Brain pericyte (primary cell): Measurements from ENCODE around the gene RUVBL1.
"Not testable (repeated sequence)": the region's sequence is repeated elsewhere in the genome, so short reads cannot be mapped to it uniquely, and the experiment has no call there.

Experiments used
- DNase-seq: peaks from one replicate; pipeline ENCODE4 v3.0.0-alpha.2; 2012; ENCODE audit warnings: low read depth, low spot score

The RUVBL1 gene

DNA sequence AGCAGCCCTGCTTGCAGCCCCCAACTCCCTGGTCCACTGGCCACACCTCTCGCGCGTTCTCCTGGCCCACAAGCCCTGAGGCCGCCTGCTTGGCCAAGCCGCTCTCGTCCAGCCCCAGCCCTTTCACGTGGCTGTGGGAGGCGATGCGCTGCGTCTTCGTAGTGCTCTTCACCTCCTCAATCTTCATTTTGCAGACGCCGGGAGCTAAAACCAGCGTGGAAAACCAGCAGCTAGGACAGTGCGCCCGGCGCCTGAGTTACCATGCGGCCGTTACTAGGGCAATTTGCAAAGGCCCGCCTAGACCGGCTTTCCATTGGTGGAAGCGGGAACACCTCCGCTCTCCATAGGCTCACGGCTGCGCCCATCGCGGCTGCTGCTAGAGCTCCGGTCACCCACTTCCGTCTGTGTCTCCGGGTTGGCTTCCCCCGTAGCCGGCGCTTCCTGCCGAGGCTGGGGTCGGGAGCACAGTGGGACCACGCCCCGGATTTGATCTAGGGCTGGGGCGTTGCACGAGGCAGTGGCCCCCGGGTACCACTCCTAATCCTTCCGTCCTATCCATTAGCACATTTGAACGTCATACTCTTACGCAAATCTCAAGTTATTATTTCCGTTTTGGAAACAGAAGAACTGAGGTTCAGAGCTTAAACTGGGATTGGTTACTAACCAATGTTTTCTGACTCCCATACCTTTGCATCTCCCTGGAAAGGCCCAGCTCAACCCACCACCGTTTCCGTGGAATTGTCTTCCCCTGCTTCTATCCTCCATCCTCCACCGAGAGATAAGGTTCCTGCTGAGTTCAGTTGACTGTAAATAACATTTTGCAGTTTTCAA, at the start of gene RUVBL1:
TSS of gene RUVBL1 (minus strand) at position 275 of the 831 bp plus-strand sequence. CDS start at position 187, 88 bp downstream.
- DNase-seq = peak; percentile 91

DNA sequence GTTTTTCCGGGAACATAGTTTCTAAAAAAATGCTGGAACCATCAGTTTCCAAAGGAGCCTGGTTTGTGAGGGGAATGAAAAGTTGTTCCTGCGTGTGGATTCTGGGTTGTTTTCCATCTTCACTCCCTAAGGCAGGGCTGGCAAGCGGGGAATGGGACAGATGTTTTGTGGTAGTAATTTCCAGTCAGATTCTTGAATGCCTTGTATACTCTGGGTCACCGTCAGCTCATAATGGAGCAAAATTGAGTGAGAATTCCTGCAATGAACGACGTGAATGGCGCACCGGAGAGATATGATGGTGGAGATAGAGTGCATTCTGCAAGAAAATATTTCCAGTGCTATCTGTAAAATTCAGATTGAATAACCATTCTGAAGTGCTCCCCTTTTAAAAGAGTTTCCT, 49.6 kb upstream of the RUVBL1 start:
- no peak for DNase-seq

DNA sequence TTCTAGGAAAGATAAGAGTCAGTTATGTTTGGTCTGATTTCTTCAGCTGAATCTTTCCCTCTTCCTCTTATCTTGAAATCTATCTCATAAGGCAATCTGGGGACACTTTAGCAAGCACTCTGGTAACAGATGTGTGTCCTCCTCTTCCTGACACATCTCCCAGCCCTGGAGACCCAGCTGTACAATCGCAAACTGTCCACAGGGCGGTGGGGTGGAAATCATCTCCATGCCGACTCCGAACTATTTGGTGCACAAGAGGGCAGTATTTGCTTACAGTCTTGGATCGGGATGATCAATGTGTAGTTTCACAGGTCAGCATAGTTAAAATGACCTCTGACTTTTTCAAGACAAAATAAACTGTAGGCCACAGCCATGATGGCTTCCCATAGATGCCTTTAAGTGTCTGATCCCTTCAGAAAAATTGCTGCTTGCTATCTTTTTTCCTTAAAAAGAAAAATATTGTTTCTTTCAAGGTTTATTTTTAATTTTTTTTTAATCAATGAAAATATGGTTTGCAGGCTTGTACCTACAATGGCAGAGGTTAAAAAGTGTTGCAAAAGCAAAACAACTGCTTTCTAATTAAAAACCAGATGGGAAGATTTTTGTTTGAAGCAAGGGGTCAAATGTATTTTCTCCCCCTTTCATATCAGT, 47.4 kb upstream of the RUVBL1 start:
- peak; percentile 41 for DNase-seq

DNA sequence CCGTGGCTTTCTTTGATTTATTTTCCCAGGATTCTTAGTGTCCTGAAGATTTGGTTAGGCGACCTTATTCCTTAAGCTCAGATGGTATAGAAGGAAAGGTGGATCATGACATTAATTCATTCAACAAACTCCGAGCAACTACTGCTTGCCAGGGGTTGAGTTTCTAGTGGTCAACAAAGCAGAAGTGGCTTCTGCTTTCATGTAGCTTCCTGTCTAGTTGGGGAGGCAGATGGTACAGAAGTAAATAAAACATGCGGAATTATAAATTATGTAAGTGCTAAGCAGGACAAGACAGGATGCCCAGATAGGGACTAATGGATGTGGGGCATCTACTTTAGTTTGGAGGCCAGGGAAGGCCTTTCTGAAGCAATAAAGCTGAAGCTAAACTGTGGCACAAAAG, 45.2 kb upstream of the RUVBL1 start:
- no peak for DNase-seq

DNA sequence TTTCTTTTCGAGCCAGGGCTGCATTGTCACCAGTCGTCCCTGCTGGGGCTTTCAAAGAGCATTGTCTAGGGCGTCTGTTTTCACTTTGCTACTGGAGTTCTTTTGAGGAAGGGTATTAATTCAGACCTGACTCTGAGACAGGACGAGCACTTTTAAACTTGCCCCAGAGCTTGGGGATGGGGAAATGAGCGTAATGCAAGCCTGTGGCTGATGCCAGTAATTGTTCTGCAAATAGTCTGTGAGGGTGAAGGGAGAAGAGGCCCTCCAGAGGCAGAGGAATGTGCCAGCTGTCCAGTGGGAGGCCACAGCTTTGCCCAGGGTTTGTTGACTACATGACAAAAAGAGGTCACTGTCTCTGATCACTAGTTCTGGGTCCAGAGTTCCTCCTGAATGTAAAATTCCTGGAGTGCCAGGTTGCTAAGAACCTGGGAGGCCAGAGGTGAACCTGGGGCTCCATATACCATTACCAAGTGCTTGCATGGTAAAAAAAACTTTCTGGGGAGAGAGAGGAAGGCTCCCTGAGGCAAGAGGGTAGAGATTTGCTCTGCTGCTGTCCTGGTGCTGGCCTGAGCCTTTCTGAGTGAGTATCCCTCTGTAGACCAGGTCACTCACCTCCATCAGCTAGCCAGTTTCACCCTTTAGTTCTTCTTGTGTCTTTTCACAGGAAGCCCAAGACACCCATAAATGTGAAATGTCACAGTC, 44.5 kb upstream of the RUVBL1 start:
- no peak for DNase-seq

DNA sequence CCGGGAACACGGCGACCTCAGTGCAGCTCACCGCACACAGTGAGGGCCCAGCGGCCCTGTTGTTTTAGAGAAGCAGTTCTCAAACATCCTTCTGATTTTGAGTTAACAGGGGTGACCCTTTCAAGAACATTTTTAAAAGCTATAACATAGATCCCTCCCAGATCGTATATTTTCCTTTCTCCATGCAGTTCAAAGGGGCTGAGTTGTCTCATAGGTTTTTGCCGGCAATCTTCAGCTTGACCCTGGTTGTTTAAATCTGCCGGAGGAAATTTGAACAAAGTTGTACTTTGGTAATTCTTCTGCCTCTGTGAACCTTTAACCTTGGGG, 44.0 kb upstream of the RUVBL1 start:
- DNase-seq = no peak

DNA sequence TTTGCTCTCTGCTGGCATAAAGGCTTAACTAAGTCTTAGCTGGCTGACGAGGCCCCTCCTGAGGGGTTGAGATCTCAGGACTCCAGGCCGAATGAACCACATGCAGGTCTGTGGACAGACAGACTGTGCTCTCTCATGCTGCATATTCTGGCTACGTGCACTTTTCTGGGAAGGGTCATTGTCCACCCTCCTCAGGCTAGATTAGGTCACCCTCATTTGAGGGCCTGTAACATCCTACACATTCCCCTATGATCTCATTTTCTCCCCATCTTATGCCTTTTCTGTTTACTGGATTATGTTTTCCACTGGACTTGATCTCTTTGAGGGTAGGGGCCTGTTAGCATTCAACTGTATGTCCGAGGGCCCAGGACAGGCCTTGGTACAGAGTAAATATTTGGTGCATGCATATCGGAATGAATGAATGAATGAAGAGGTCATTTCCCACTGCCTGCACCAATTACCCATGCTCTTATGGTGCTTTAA, 43.4 kb upstream of the RUVBL1 start:
- no peak for DNase-seq

DNA sequence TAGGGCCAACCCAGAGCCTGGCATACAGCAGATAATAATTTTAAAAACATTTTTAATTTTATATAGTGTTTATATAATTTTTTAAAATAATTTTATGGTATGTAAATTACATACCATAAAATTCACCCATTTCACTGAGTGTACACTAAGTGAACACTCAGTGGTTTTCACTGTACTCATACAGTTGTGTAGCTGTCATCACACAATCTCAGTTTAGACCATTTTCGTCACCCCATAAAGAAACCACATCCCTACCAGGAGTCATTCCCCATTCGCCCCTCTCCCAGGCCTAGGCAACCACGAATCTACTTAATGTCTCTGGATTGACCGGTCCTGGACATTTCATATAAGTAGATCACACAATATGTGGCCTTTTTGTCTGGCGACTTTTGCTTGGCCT, 39.8 kb upstream of the RUVBL1 start:
- DNase-seq = no peak

DNA sequence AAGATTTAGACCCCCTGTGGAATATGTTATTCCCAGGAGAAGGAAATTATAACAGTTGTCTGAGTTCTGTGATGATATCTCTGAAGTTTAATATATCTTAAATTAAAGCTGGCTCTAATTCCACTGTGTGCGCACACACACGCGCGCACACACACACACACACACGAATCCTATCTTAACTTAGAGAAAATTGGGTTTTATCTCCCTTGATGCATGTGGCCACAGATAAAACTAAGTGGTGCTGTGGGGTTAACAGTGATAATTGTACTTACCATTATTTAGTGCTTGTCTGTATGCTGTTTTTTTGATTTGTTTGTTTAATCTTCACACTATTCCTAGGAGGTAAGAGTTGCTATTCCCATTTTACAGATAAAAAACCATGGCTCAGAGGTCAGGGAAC, 37.0 kb upstream of the RUVBL1 start:
- DNase-seq = no peak

DNA sequence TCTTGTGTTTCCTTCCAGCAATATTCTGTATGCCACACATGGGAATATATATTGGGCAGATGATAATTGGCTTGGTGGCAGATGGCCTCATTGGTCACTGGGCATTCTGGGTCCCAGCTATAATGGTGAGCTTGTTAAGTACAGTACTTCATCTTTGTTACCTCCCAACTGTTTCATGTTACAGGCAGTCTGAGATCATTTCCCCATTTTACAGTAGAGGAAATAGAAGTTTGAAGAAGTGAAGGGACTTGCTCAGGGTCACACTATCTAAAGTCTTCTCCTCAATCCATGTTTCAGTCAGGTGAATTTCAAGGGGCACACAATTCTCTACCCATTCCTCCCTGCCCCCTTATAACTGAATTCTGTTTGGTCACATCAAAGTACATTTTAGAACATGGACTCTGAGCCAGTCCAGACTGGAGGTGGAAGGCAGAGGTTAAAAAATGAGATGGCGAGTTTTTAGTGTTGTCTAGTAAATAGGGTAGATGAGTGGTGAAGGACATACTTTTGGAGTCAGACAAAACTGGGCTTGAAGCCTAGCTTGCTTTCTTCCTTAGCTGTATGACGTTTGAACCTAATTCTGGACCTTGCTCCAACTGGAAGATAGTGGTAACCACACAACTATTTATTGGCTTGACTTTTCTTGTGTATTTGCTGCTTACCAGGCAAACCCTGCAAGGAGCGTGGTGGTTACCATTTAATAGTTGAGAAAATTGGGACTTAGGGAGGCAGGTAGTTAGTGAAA, 32.2 kb upstream of the RUVBL1 start:
- no peak for DNase-seq

DNA sequence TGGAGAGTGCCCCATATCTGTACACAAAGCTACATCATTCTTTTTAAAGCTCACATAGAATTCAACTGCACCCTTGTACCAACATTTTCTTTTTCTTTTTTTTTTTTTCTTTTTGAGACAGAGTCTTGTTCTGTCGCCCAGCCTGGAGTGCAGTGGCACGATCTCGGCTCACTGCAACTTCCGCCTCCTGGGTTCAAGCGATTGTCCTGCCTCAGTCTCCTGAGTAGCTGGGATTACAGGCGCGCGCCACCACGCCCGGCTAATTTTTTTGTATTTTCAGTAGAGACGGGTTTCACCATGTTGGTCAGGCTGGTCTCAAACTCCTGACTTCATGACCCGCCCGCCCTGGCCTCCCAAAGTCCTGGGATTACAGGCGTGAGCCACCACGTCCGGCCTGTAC, 30.7 kb upstream of the RUVBL1 start:
- not testable (repeated sequence) for DNase-seq

DNA sequence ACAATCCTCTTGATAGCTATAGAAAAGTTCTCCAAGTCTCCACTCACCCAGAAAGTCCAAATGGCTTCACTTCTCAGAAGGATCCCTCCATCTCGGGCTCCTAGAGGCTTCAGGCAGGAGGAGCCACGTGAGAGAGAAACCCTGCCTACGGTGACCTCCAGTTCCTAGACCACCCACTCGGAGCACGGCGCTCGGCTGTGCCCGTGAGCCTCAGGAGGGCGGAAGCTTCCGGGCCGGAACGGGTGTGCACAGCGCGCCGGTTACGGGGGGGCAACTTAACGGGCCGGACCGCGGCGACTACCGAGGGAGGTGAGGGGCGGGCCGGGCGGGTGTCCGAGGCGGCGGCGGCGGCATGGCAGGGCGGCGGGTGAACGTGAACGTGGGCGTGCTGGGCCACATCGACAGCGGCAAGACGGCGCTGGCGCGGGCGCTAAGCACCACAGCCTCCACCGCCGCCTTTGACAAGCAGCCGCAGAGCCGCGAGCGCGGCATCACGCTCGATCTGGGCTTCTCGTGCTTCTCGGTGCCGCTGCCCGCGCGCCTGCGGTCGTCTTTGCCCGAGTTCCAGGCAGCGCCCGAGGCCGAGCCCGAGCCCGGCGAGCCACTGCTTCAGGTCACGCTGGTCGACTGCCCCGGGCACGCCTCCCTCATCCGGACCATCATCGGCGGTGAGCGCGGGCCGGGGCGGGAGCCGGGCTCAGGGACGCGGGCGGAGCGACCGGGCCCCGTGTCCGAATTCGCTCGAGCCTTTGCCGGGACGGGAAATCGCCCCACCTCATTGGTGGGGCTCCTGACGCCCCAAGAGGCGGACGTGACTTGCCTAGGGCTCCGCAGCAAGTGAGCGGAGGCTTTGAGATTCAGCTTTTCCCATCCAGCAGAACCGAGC, 29.8 kb upstream of the RUVBL1 start, which contains the start of gene EEFSEC:
TSS of gene EEFSEC (plus strand) at position 326 of the 886 bp plus-strand sequence. CDS start at position 353, 27 bp downstream.
- peak; percentile 43 for DNase-seq

DNA sequence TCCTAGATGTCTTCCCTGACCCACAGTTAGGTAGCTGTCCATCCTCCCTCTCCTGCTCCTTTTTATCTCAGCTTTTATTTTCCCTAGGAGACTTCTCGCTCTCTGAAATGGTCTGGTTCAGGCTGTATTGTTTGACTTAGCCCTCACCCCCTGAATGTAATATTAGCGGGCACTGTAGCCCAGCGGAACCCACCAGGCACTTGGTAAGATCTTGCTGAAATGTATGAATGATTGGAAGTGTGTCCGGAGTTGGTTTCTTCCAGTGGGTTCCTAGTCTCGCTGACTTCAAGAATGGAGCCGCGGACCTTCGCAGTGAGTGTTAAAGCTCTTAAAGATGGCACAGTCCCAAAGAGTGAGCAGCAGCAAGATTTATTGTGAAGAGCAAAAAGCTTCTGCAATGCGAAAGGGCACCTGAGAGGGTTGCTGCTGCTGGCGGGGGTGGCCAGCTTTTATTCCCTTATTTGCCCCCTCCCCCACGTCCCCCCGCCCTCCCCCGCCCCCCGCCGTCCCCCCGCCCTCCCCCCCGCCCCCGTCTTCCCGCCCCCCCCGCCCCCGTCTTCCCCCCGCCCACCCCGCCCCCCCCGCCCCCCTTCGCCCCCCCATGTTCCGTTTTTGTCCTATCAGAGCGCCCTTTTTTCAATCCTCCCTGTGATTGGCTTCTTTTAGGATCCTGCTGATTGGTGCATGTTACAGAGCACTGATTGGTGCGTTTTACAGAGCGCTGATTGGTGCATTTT, 29.0 kb upstream of the RUVBL1 start:
- no peak for DNase-seq

DNA sequence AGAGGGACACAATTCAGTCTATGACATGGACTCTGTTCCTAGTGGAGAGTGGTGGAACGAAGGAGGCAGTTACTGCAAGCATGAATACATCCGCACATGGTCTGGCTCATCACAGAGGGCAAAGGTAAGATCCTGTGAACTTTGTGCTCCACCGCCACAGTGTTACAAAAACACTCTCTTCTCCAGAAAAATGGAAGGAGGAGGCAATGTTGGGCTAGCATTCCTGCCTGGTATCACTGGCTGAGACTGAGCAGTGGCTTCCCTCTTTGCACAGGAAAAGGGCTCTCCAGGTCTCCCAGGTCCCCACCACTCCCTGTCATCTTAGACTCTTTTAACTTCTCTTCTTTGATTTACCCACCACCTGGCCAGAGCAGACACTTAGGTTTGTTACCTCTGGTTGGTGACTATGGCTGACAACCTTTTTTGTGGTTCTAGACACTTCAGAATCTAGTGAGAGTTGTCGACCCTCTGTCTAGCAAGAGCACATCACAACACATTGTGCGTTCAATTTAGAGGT, 28.2 kb upstream of the RUVBL1 start:
- no peak for DNase-seq

DNA sequence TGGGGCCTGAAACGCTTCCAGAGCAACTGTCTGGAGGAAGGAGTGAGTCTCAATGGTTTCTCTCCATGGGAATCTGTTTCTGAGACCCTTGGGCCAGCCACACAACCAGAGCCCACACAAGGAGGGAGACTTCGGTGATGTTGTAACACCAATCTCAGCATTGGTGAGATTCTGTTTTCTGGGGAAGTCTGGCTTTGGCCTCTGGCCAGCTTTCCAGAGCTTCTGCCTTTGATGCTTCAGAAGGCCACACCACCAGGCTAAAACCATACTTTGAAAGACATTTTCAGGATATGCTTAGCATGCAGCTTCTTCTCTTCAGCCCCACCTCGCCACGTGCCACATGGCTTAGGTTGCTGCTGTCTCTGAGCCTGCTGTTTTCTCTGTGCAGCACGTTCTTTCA, 26.0 kb upstream of the RUVBL1 start:
- DNase-seq = no peak

DNA sequence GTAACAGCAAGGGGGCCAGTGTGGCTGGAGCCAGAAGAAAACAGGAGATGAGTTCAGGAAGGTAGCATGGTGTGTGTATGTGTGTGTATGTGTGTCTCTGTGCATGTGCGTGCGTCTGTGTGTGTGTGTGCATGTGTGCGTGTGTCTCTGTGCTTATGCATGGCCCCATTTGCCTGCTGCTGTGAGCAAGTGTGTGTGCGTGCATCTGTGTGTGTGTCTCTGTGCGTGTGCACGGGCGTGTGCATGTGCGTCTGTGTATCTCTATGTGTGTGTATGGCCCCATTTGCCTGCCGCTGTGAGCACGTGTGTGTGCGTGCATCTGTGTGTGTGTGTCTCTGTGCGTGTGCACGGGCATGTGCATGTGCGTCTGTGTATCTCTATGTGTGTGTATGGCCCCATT, 22.6 kb upstream of the RUVBL1 start:
- no peak for DNase-seq

DNA sequence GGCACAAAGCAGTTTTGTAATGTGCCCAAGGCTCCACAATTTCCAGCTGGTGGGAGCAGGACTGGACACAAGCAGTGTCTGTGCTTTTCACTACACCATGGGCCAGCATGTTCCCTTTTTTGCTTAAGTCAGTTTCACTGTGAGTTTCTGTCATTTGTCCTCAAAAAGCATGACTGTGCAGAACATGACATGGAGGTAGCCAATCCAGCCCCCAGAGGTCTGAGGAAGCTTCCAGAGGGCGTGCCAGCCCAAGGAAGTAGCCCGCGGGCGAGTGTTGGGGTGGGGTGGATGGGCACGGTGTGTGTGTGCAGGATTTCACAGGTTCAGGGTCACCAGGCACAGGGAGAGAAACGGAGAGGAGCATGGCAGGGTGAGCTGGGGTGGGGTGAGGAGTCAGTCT, 21.7 kb upstream of the RUVBL1 start:
- no peak for DNase-seq

DNA sequence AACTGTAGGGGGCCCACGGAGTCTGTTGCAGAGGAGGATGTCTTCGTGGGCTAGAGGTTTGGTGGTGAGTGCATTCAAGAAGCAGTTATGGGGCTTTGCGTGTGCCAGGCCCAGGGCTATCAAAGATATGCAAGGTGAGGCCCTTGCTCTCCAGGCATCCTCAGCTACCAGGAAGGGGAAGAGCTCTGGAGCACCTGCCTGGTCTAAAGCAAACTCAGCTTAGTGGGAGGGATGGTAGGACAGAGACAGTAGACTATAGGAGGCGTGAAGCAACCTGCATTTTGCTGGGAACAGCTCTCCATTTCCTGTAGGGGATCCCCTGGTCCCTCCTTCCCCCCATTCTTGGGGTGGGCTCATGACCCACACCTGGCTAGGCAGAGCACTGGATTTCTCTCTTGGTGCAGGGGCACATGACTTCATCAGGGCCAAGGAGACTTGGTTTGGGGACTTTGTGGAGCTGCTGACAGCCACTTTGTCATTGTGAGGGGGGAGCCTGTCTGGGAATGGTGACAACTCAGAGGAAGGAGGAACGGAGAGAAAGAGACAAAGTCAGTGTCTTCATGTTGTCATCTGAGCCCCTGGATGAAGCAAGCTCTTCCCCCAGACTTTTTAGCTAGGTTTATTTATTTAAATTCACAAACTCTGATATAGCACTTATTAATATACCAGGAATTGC, 21.0 kb upstream of the RUVBL1 start:
- no peak for DNase-seq

DNA sequence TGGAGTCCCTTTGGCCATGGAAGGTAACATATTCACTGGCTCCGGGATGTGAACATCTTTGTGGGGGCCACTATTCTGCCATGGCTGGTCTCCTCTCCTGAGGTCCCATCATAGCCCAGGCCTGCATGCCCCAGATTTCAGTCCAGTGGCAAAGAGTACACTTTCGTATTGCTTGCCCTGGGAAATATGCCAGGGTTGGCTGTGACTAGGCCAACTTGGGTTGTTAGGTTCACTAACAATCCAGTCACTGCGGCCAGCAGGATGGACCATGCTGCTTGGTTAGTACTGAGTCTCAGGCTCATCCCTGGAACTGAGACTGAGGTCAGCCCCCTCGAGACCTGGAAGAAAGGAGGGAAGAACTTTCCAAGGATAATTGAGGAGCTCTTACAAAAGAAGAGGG, 19.9 kb upstream of the RUVBL1 start:
- no peak for DNase-seq
